NOMO-1 treated with DMSO at 0.1 percent for 48 hours (cell line): ENCODE results near the gene NUP188.
"Not testable (repeated sequence)": the region's sequence is repeated elsewhere in the genome, so short reads cannot be mapped to it uniquely, and the experiment has no call there.

Experiments used
- DNase-seq: peaks from one replicate; lab custom pipeline; 2025; ENCODE audit not compliant: unreplicated experiment; lab: John Stamatoyannopoulos, UW

The NUP188 gene

DNA sequence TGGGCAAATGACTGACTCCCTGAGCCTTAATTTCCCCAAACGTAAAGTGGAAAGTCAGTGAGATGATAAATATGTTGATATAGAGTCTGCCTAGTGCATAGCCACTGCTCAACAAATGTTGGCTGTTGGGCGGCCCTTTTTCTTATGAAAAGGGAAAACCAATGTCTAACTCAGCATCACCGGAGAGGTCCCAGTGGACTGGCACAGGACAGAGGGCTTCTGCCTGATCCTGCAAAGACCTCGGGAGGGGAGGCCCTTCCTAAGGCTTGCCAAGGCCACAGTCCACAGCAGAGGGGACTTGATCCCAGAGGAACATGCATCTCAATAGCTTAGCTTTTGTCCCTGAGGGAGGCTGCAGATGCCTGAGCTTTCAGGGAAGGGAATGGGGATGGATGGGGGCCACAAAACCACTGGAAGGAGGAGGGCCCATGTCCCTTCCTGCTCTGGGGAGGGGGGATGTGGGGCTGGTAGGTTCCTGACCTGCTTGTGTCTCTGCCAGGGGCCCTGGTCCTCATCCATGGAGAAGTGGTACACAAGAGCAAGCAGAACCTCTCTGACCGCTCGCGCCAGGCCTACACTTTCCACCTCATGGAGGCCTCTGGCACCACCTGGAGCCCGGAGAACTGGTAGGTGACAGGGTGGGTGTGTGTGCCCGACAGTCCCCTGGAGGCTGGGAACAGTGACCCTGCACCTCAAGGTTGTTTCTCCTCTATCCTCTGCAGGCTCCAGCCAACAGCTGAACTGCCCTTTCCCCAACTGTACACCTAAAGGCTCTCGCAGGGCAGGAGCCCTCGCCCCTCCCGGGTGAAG lies 6.3 kb upstream of the NUP188 start:
- no peak for DNase-seq

DNA sequence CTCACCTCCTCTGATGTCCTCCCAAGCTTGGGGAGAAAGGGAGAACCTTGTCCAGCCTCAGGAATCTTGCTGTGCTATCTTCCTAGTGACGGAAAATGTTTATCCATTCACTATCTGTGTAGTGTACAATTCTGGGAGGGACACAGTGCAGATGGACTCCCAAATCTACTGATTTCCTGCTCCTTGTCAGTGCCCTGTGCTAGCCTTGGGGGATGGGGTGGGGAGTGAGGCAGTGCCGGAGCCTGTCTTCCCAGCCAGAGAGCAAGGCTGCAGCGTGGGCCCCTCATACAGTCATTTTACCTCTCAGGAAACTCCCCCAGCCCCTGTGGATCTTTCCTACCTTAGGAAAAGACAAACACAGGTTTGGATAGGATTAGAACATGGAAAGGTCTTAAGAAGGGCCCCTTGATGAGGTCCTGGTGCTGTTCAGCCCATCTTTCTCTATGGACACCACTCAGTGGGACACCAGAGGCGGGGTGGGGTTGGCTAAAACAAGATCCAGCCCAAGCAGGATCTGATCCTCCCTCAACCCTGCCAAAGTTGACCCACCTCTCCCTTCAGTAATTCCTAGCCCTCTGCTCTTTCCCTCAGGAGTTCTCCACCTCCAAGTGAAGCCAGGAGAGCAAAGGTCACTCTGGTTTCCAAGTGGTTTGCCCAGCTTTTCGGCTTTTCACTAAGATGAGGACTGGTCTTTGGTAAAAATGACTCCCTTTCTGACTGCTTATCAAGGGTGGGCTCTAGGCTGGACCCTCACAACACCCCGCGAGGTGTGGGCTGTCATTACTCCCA lies 3.5 kb upstream of the NUP188 start:
- DNase-seq: no peak

DNA sequence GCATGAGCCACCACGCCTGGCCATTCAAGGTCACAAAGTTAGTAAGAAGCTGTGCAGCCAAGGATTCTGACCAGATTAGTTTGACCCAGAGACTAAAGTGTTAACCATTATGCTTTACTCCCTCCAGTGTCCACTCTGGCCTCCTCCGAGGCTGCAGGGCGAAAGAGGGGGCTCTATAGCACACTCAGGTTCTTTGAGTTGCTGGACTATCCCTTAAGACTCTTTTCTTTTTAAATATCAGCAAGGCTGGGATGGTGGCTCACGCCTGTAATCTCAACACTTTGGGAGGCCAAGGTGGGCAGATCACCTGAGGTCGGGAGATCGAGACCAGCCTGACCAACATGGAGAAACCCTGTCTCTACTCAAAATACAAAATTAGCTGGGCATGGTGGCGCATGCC lies 2.5 kb upstream of the NUP188 start:
- not testable (repeated sequence) for DNase-seq

DNA sequence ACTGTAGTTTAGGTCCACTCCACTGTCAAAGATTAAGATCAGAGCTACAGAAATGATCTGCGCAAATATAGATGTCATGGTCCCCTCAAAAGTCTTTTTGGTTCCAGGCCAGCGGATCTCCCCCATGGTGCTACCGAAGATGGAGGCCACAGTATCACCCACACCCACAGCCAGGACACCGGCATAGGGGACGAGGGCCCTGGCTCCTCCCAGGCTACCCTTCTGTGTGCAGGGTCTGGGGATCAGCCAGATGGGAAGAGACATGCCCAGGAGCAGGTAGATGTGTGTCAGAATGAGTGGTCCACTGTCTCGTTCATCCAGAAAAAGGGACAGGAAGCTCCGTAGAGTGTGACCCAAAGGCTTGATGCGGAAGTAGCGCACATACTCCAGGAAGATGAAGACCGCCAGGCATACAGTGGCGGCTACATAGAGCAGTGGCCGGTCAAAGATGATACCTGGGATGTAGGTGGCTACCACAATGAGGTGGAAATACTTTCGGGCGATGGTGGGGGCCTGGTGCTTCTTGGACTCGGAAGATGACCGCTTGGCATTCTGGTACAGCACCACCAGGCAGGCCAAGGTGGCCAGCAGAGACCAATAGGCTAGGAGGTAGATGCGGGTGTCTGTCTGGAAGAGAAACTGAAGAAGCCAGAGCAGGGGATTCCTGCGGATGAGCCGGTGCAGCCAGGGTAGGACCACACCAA lies 1.5 kb upstream of the NUP188 start:
- DNase-seq: no peak

DNA sequence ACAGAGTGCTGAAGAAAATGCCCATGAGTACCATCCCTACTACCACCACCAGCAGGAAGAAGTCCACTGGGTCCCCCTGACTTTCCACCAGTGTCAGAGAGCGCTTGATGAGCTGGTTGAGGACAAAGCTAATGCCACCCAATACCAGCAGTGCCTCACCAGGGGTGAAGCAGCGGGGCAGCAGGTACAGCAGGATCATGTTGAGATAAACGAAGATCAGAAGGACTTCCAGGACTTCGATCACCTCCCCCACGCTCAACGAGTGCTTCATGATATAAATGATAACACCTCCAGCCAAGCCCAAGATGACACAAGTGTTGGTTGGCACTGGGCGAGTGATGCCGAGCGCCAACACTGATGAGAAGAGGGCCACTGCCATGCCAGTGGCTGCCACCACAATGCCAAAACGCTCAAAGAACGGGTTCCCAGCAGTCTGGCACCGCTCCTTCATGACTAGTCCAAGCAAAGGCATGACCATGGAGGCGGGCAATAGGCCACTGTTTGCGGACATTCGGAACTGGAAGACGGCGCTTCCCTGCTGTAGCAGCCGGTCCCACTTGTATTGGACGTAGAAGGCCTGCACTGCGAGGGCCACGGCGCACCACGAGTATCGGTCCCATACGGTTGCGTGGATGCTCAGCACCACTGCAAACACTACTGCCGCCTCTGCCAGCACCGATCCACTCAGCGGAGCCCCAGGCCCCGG lies 775 bp upstream of the NUP188 start:
- DNase-seq: no peak

DNA sequence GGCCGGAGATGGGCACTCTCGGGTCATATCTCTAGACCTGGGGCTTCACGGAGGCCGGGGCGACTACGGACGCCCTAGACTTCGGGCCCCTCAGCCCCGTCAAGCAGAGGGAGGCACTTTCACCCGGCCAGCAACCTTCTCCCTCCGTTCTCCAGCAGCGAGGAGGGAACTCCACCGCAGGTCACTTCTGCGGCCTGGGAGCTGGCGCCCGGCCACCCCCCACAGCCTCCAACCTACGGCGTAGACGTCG lies 297 bp upstream of the NUP188 start:
- no peak for DNase-seq

DNA sequence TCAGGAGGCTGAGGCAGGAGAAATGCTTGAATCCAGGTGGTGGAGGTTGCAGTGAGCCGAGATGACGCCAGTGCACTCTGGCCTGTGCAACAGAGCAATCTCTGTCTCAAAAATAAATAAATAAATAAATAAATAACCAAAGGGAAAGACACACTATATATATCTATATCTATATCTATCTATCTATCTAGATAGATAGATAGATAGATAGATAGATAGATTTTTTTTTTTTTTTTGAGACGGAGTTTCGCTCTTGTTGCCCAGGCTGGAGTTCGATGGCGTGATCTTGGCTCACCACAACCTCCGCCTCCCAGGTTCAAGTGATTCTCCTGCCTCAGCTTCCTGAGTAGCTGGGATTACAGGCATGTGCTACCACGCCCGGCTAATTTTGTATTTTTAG lies 13.9 kb downstream of the NUP188 start:
- not testable (repeated sequence) for DNase-seq

DNA sequence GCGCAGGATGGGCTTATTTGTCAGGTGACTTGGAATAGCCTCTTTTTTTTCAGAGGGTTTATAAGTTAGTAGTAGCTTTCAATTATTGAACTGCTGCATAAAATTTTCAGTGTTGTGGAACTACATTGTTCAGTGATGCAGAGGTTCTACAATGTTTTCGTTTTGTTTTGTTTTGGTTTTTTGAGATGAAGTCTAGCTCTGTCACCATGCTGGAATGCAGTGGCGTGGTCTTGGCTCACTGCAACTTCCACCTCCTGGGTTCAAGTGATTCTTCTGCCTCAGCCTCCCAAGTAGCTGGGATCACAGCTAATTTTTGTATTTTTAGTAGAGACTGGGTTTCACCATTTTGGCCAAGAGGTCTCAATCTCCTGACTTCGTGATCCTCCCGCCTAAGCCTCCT lies 22.0 kb downstream of the NUP188 start:
- DNase-seq: no peak

DNA sequence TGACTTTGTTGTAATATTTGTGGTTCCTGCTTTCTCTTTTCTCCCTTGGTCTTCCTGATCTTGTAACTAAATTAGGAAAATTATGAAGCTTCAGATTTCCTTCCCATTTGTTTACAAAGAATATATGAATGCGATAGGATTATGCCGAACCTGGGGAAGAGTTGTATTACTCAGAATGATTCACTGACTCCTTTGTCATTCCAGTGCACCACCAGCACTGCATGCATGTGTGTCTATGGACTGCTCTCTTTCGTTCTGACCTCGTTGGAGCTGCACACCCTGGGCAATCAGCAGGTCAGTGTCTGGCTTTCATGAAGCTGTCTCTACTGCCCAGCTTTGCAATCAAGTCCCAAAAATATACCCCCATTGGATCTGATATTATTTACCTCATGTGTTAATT lies 25.5 kb downstream of the NUP188 start:
- no peak for DNase-seq

DNA sequence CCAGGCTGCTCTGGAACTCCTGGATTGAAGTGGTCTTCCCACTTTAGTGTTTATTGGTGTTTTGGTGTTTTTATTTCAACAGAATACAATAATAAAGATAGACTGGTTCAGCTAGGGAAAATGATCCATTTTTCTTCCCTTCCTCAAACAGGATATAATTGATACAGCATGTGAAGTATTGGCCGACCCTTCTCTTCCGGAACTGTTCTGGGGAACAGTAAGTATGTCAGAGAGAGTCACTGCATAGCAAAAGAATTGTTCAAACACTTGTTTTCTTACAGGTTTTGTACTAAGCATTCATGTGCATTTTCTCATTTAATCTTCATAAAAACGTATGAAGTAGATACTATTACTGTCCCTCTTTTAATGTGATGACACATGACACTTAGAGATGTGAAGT lies 31.6 kb downstream of the NUP188 start:
- DNase-seq: no peak

DNA sequence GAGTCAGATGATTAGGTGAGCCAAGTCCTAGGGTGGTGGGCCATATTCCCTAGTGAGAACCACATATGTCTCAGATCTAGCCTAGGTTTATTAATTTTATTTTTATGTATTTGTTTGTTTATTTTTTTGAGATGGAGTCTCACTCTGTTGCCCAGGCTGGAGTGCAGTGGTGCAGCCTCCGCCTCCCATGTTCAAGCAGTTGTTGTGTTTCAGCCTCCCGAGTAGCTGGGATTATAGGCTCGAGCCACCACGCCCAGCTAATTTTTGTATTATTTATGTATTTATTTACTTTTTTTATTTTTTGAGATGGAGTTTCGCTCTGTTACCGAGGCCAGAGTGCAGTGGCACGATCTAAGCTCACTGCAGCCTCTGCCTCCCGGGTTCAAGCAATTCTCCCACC lies 36.0 kb downstream of the NUP188 start:
- DNase-seq: no peak

DNA sequence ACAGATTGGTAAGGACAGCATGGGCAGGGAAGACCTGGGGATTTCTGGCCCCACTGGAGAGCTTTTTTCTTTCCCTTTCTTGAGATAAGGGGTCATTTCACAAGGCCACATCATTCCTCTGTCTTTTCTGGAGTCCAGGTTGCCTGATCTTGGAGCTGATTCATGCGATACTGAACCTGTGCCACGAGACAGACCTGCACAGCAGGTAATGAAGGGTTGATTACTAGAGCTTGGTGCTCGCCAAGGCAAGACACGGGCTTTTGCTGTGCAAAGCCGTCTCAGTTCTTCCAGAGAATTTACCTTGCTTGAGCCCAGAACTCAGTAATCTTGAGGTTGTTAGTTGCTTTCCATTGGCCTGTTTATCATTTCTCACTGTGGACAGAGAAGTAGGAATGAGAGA lies 39.2 kb downstream of the NUP188 start:
- no peak for DNase-seq

DNA sequence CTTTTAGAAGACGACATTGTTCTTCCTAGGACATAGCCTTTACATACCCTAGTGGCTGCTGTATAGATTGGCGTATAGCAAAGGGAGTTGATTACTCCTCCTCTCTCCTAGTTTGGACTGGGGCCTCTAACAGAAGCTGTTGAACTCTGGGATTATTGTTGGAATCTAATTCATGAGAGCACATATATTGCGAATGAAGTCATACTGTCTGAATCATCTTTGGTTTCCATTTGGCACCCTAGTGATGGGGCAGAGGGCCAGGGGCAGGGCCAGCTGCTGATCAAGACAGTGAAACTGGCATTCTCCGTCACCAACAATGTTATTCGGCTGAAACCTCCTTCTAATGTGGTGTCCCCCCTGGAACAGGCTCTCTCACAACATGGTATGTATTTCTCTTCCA lies 40.3 kb downstream of the NUP188 start:
- no peak for DNase-seq

DNA sequence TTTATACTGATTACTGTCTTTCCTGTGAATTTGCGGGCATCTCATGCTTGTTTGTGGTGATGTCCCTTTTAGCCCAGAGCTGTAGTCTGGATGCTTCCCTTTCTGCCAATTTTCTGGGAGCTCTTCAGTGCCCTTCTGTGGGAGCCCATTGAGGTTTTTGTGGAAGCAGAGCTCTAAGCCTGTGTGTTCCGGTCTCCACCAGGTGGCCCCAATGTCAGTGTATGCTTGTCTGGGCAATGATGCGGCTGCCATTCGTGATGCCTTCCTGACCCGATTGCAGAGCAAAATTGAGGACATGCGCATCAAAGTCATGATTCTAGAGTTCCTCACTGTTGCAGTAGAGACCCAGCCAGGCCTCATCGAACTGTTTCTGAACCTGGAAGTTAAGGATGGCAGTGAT lies 45.5 kb downstream of the NUP188 start:
- DNase-seq: no peak

DNA sequence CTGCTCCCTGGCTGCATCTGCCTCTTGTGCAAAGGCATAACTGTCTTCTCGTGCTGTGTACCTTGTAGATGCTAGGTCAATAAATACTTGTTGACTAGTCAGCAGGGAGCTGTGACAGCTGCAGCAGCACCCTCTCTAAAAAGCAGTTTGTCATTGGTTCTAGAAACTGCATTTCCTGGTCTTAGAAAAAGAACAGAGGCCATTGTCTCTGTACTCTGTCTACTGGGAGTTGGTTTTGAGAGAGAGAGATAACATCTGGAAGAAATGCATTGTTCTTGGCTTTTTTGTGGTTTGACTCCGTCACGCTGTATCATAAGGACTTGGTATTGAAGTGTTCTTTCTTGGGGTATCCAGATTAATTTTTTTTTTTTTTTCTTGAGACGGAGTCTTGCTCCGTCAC lies 48.3 kb downstream of the NUP188 start:
- DNase-seq: no peak

DNA sequence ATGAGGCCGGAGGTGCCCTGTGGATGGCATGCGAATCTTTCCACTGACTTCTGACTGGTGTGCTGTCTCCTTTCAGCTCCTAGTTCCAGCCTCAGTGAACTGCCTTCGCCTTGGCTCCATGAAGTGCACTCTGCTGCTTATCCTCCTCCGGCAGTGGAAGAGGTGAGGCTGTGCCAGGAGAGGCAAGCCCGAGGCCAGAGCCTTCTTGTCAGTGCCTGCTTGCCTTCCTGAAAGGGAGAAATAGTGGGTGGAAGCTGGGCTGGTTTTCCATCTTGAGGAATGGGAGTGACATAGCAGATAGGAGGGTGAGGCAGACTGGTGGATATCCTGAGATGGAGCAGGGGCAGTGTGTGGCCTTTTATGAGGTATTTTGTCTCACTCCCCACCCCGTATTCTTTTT lies 51.0 kb downstream of the NUP188 start:
- no peak for DNase-seq

DNA sequence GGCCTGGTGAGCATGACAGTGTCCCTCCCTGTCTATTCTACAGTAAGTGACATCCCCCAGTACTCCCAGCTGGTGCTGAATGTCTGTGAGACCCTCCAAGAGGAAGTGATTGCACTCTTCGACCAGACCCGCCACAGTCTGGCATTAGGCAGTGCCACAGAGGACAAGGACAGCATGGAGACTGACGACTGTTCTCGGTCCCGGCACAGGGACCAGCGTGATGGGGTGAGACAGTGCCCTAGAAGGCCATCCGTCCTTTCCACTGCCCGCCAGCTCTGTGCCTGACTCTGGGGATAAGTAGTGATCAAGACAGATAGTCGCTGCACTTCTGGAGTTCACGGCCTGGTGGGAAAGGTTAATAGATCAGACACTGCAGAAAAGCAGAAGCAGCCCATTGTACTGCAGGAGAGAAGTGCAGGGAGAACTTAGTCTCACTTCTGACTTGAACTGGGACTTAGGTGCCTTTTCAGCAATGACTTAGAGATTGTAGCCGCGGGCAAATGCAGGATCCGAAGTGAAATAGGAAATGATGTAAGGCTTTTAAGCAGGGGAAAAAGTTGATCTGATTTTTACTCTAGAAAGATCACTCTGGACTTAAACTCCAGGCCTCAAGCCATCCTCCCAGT lies 52.2 kb downstream of the NUP188 start:
- DNase-seq: no peak

DNA sequence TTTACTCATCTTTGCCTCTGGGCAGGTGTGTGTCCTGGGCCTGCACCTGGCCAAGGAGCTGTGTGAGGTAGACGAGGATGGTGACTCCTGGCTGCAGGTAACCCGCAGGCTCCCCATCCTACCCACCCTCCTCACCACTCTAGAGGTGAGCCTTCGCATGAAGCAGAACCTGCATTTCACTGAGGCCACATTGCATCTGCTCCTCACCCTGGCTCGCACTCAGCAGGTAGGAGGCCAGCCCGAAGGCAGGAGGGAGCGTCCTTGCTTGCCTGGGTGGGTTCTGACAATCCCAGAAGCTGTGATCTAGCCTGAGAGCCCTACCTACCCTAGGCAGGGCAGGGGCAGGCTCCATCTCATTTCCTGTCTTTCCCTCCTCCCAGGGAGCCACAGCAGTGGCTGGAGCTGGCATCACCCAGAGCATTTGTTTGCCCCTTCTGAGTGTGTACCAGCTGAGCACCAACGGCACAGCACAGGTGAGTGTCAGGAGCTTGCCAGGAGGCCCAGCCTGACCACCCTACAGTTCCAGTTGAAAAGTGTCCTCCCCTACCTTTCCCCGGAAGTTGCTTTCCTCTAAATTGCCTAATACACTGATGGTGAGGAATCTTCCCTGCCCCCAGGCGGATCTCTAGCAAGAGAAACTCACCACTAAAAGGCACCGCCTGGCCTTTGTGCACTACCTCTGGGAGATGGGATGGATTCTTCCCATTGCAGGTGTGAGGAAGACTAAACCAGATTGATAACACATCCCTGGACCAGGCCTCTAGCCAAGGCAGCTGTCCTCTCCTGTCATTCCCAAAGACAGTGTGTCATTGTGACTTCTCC lies 54.2 kb downstream of the NUP188 start:
- no peak for DNase-seq

DNA sequence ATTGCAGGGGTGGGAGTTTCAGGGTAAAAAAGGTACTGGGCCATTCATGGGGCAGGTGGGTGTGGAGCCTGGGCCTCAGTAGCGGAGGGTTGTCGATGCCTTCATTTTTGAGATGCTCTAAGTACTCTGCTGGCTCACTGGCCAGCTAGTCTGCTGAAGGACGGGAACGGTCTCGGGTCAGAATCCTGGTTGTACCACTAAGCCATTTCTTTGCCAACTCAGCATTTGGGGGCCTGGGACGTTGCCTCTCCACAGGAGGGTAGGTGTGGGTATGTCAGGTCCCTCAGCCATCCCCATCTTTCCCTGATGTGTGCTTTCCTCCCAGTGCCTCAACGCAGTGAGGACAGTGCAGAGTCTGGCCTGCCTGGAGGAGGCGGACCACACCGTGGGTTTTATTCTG lies 55.5 kb downstream of the NUP188 start:
- no peak for DNase-seq

DNA sequence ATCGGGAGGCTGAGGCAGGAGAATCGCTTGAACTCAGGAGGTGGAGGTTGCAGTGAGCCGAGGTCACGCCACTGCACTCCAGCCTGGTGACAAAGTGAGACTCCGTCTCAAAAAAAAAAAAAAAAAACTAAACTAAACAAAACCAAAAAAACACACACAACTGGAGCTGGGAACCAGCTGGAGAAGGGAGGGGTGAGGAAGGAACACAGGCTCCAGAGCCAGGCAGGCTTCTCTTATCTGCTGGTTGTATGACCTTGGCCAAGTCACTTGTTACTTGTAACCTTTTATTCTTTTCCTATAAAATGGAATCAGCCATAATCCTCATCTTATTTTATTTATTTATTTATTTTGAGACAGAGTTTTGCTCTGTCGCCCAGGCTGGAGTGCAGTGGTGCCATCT lies 56.7 kb downstream of the NUP188 start:
- DNase-seq: not testable (repeated sequence)
